SK-N-SH (cell line): ENCODE results near the gene FANCI.

Source experiments
- CHD2 ChIP-seq: fragments of 150-350 bp; IDR thresholded peaks from 2 replicates; pipeline ENCODE4 v1.6.1; 2018; ENCODE audit warnings: low read length; ENCODE audit not compliant: partially characterized antibody
- MAX ChIP-seq: IDR thresholded peaks from 2 replicates; pipeline ENCODE4 v1.4.0; 2012; ENCODE audit warnings: low read depth
- NRF1 ChIP-seq: IDR thresholded peaks from 2 replicates; pipeline ENCODE4 v1.6.1; 2012; ENCODE audit warnings: low read depth, mild to moderate bottlenecking, low read length
- SIN3A ChIP-seq: IDR thresholded peaks from 2 replicates; pipeline ENCODE4 v1.6.1; 2012; ENCODE audit warnings: low read depth, mild to moderate bottlenecking, low read length, moderate library complexity, borderline replicate concordance
- TEAD4 ChIP-seq: IDR thresholded peaks from 2 replicates; pipeline ENCODE4 v1.4.0; 2012; ENCODE audit warnings: mild to moderate bottlenecking, borderline replicate concordance; ENCODE audit not compliant: insufficient read depth
- TF ChIP-seq, protein P1 (sequence below): fragments of 200-600 bp; sonication (generic); IDR thresholded peaks from 2 replicates; pipeline ENCODE4 v1.6.1; 2017; ENCODE audit warnings: antibody characterized with exemption, mild to moderate bottlenecking, moderate library complexity

- TF ChIP-seq MAX (no peak), NRF1 (no peak), TEAD4 (no peak), SIN3A (no peak), CHD2 (no peak)
- TF ChIP-seq, protein P1, sequence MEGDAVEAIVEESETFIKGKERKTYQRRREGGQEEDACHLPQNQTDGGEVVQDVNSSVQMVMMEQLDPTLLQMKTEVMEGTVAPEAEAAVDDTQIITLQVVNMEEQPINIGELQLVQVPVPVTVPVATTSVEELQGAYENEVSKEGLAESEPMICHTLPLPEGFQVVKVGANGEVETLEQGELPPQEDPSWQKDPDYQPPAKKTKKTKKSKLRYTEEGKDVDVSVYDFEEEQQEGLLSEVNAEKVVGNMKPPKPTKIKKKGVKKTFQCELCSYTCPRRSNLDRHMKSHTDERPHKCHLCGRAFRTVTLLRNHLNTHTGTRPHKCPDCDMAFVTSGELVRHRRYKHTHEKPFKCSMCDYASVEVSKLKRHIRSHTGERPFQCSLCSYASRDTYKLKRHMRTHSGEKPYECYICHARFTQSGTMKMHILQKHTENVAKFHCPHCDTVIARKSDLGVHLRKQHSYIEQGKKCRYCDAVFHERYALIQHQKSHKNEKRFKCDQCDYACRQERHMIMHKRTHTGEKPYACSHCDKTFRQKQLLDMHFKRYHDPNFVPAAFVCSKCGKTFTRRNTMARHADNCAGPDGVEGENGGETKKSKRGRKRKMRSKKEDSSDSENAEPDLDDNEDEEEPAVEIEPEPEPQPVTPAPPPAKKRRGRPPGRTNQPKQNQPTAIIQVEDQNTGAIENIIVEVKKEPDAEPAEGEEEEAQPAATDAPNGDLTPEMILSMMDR, result no peak
These were observed 13.5 kb upstream of the FANCI start for GRCh38 chr15:89230277-89230676.
